ENCODE data around the gene NMB. TPM values are rescaled to one million over a fixed set of nuclear protein-coding genes. Genes with fewer than 3 reads are reported as not detected.
A peak's percentile ranks its signal among the peaks of the same experiment; 100 is the strongest.
"Not testable (repeated sequence)": the region's sequence is repeated elsewhere in the genome, so short reads cannot be mapped to it uniquely, and the experiment has no call there.

Gene NMB
- polyA plus RNA-seq, 3 donors, result 4.6 to 6.7 (median 5.3) TPM

DNA sequence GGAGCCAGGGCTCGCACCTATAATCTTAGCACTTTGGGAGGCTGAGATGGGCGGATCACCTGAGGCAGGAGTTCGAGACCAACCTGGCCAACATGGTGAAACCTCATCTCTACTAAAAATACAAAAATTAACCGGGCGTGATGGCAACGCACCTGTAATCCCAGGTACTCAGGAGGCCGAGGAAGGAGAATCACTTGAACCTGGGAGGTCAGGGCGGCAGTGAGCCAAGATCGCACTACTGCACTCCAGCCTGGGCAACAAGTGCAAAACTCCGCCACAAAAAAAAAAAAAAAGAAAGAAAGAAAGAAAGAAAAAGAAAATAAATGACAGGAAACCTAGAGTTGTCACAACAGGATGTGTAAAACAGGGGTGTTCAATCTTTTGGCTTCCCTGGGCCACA lies 3.0 kb upstream of the NMB start:
- DNase-seq (ENCODE audit: extremely low read depth in 1 of 11, low read depth in 9 of 11, low spot score in 4 of 11), result no peak

DNA sequence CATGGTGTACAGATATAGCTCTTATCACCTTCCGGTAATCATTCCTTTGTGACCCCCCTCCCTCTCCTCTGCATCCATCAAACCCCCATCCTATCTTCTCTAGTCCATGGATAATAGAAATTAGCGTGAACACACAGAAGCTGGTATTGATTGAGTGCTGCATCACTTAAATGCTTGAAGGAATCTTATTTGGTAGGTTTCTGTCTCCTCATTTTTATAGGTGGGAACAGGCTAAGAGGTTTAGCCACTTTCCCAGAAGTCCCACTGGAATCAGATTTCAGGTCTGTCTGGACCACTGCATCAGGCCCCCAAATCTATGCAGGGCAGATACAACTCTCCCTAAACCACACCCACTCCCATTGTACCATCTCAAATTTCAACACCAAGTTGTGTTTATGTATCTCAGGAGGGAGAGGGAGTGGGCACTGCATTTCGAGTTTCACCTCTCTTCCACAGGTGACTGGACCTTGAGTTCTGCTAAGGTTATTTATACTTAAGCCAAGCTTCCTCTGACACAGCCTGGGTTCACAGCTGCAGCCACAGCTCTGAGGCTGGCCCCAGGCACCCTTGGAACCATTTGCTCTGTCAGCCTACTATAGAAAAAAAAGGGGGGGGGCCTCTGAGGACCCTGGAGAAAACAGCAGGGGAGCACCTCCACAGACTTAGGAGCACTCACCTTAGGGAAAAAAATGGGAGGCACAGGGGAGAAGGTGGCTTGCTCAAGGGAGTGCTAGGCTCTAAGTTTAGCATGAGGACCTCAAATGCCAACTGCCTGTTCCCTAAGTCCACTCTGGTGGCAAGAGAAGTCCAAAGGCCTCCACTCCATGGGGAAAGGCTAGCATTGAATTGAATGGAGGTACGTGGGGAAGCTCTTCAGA lies 2.1 kb upstream of the NMB start:
- DNase-seq (ENCODE audit: extremely low read depth in 1 of 11, low read depth in 9 of 11, low spot score in 4 of 11), result peak in 2 of 11 donors; percentile 20 to 22

DNA sequence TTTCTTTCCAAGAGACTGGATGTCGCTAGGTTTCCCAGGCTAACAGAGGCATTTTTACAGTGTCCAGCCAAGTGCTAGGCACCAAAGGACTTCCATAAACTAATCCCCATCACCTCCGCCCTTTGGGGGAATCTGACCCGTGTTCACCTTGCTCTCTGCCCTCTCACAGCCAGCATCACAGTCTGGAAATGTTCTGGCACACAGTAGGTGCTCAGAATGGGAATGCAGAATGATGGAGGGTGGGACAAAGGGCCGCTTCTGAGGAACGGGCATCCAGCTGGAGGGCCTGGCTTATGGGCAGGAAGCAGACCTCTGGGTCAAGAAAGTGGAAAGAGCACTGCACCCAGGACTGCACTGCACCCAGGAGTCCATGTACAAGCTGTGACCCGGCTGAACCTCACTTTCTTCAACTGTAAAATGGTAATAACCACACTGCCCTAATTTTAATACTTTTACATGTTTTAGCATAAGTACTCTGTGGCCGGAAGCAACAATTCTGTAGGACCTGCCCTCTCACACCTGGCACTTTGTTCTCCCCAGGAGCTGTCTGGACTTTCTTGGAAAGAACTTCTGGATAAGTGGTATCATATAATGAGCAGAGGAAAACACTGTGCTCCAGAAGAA lies 901 bp upstream of the NMB start:
- no peak for DNase-seq (ENCODE audit: extremely low read depth in 1 of 11, low read depth in 9 of 11, low spot score in 4 of 11)

DNA sequence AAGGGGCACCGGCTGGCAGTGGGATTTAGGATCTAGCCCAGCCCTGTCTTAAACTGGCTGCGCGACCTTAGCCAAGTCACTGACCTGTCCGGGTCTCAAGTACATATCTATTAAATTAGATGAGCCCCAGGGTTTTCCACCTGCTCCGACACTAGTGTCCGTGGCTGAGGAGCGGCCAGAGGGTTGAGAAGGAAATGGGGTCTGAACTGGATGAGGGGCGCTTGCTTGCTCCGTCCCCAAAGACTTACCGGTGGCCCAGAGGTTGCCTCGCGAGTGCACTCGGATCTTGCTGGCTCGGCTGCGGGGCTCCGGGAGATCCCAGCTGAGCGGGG lies 285 bp downstream of the NMB start:
- no peak for DNase-seq (ENCODE audit: extremely low read depth in 1 of 11, low read depth in 9 of 11, low spot score in 4 of 11)

DNA sequence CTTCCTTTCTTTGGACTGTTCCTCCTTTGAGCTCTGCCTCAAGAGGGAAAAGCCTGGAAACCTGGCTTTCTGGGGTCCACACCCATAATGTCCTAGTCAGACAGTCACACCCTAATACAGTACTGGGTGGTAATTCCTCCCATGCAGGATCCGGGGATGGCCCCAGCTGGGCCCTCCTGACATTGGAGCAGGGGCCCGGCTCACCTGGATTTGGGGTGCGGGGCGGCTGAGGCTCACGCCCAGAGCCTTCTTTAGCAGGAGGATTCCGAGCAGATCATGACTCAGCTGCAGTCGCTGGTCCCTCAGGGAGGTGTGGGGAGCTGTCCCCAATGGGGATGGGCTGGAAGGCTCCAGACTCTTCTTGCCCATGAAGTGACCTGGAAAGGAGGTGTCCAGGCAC lies 1.0 kb downstream of the NMB start:
- no peak for DNase-seq (ENCODE audit: extremely low read depth in 1 of 11, low read depth in 9 of 11, low spot score in 4 of 11)

DNA sequence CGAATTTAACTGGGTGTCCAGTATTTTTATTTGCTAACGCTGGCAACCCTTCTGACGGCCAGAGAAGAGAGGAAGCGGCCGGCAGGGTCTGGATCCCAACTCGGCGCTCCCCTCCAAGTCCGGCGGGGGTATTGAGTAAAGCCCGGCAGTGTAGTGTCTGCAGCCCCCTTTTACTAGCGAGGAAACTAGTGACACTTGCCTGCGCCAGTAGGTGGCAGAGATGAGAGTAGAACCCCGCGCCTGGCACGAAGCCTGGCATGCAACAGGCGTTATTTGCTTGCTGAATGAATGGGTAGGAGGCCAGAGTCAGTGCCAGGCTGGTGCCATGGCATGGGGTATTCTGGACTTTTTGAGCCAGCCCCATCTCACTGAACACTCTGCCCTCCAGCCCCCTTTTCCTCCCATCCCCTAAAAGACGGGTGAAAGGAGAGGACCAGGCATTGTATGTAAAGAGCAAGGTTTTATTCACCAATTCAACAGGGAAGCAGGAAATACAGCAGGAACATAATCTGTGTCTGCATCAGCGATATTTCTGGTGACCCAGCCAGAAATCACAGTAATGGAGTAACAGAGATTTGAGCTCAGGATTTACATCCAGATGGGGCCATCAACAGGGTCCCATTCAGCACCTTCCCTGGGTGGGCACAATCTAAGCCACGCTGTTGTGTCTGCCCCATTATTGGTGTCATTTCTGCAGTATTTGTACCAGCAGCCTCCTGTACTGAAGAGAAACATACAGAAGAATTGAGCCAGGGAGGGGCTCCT lies 3.1 kb downstream of the NMB start:
- DNase-seq (ENCODE audit: extremely low read depth in 1 of 11, low read depth in 9 of 11, low spot score in 4 of 11), result peak in 6 of 11 donors; percentile 29 to 70 (median 57)

DNA sequence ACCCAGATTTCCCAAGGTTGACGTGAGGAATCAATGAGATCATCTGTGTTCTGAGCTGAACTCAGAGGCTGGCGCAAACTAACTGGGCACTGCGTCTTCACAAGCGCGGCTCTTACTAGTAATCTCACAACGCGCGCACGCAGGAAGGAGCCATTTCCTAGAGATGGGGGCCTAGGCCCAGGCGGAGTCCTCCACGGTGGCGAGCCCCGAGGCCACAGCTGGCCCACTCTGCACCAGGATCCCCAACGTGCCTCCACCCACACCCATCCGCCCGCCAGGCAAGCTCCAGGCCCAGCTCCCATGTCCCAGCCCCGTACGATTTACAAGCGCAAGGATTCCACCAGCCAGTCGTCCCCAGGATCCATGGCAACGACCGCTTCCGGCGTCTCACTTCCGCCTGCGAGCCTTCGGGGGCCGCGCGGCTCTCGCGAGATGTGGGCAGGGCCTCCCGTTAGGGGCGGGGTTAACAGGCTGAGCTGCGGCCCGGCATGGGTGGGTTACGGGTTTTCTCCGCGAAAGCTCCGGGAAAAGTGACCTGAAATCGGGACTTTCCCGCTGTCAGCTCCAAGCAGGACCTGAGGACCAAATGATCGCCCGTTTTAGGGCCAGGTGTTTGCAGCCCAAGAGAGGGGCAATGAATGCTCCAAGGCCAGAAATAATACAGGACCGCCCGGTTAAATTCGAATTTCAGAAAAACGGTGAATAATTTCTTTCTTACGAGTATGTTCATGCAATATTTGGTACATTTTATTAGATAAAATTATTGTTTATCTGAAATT lies 3.9 kb downstream of the NMB start, which contains the start of gene WDR73:
TSS of gene WDR73 (minus strand) at position 374 of the 779 bp plus-strand sequence. CDS start at position 365, 9 bp downstream.
- DNase-seq (ENCODE audit: extremely low read depth in 1 of 11, low read depth in 9 of 11, low spot score in 4 of 11), result peak; percentile 90 to 97 (median 96)

DNA sequence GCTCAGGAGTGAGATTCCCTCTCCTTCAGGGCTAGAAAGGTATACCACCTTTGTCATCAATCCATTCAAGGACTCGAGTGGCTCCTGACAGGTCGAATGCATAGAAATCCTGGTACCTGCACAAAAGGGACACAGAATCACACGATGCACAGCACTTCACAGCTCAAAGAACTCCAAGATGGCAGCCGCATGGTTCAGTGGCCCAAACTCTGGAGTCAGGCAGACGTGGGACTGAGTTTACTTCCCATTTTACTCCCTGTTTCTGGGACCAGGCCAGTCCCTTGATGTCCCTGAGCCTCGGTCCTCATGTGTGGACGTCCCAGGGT lies 4.5 kb downstream of the NMB start:
- no peak for DNase-seq (ENCODE audit: extremely low read depth in 1 of 11, low read depth in 9 of 11, low spot score in 4 of 11)

DNA sequence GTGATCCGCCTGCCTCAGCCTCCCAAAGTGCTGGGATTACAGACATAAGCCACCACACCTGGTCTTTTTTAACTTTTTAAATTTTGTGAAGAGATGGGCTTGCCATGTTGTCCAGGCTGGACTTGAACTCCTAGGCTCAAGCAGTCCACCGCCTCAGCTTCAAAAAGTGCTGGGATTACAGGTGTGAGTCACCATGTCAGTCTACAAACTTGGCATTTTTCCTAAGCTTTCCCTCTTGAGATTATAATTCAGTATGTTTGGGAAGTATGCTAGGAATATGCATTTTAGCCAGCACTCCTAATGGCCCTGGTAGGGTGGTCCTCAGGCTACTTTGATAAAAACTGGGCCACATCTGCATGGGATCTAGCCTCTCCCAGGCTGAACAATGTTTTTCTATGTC lies 8.3 kb downstream of the NMB start:
- DNase-seq (ENCODE audit: extremely low read depth in 1 of 11, low read depth in 9 of 11, low spot score in 4 of 11), result no peak

DNA sequence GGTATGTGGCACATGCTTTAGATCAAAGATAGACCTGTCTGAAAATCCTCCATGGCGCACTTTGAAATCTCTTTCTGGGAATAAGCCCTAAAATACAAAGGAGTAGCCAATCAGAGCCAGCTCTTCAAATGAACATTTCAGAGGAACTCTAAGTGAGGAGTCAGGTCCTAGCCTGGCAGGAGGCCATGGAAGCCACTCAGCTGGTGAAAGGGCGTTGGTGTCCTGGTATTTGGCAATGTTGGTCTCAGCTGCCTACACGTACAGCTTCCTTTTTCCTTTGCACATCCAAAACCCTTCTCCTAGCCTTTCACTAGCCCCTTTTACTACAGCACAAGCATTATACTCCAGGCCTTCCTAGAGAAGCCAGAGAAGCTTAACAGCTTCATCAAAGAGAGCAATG lies 9.5 kb downstream of the NMB start:
- no peak for DNase-seq (ENCODE audit: extremely low read depth in 1 of 11, low read depth in 9 of 11, low spot score in 4 of 11)

DNA sequence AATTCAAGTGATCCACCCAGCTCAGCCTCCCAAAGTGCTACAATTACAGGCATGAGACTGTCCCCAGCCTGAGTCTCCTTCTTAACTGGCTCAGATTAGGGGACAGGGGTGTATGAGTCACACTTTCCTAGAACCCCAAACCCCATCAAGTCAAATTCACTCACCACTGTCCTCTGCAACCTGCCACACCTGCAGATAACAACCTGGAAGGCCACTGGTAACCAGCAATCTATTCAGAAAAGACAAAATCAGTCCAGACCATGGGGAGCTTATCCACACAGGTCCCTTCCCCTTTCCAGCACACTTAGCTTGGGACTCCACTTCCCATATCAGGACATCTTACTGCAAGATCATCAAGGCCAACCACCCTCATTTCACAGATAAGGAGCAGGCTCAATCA lies 10.3 kb downstream of the NMB start:
- DNase-seq (ENCODE audit: extremely low read depth in 1 of 11, low read depth in 9 of 11, low spot score in 4 of 11), result no peak

DNA sequence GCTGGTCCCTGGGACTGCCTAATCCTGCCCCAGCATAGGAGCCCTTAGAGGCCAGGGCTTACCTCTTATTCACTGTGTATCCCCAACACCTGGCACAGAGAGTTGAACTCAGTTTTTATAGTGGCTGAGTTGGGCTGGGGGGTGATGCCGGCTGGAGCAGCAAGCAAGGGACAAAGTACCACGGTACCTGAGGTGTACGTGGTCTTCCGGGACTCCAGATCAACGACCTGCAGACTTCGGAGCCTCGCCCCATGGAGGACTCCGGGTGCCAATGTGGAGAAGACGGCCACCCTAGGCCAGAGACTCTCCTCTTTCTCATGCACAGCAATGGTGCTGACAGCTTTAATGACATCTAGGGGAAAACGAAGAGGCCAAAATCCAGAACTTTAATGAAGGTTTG lies 12.0 kb downstream of the NMB start:
- no peak for DNase-seq (ENCODE audit: extremely low read depth in 1 of 11, low read depth in 9 of 11, low spot score in 4 of 11)

DNA sequence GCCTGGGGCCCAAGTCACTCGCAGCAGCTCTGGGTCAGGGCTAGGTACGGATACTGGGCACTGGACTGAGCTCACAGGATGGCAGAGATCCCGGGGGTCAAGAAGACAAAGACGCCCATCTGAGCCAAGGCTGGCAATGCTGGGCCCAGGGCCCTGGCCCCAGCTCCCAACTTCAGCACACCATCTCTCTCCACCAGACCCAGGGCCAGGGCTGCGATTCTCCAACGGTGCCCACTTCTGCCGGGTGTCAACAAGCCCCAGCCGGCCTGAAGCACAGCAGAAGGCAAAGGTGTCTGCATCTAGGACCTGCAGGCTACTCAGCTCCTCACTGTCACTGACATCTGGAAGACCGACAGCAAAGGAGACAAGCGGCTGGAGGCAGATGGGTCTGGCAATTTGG lies 12.5 kb downstream of the NMB start:
- DNase-seq (ENCODE audit: extremely low read depth in 1 of 11, low read depth in 9 of 11, low spot score in 4 of 11), result no peak

DNA sequence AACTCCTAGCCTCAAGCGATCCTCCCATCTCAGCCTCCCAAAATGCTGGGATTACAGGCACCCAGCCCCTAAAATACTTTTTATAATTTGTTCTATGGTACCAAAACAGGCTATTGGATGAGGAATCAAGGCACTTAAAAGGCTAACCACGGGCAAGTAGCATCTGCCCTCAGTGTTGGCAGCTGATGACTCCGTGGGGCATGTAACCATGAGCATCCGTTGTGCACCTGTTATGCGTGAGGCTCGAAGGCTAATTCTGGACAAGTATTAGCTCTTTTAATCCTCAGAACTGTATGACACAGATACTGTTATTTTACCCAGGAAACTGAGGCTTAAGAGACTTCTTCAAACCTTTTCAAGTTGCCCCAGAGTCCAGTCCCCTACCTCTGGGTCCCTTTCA lies 14.2 kb downstream of the NMB start:
- no peak for DNase-seq (ENCODE audit: extremely low read depth in 1 of 11, low read depth in 9 of 11, low spot score in 4 of 11)

DNA sequence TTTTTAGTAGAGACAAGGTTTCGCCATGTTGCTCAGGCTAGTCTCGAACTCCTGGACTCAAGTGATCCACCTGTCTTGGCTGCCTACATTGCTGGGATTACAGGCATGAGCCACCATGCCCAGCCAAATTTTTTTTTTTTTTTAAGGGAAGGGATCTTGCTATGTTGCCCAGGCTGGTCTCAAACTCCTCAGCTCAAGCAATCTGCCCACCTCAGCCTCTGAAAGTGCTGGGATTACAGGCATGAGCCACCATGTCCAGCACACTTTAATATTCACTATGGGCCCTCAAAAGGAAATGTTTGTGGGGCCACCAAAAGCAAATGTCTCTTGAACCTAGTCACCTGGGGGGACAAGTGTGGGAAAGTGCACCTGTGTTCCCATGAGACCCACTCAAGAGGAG lies 15.4 kb downstream of the NMB start:
- DNase-seq (ENCODE audit: extremely low read depth in 1 of 11, low read depth in 9 of 11, low spot score in 4 of 11), result not testable (repeated sequence)

DNA sequence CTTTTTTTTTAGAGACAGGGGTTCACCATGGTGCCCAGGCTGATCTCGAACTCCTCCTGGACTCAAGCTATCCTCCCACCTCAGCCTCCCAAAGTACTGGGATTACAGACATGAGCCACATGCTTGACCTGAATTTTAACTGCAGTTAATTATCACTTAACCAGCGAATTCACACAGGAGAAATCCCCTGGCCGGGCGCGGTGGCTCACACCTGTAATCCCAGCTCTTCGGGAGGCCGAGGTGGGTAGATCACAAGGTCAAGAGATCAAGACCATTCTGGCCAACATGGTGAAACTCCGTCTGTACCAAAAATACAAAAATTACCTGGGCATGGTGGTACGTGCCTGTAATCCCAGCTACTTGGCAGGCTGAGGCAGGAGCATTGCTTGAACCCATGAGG lies 16.1 kb downstream of the NMB start:
- not testable (repeated sequence) for DNase-seq (ENCODE audit: extremely low read depth in 1 of 11, low read depth in 9 of 11, low spot score in 4 of 11)

DNA sequence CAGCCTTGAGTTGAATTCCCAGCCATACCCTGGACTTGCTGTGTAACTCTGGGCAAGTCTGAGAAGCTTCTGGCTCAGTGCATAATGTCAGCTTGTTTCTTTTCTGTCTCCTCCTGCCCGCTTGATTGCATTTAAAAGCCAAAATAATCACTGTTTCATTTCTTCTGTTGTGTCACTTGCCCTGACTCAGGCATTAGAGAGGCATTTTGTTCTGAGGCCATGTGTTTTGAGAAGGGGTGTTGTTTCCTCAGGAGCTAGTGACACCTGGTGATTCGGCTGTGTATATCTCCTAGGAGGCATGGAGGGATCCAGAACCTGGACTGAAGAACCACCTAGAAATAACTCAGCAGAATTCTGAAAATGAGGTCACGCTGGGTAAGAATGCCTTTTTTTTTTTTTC lies 19.9 kb downstream of the NMB start:
- no peak for DNase-seq (ENCODE audit: extremely low read depth in 1 of 11, low read depth in 9 of 11, low spot score in 4 of 11)

DNA sequence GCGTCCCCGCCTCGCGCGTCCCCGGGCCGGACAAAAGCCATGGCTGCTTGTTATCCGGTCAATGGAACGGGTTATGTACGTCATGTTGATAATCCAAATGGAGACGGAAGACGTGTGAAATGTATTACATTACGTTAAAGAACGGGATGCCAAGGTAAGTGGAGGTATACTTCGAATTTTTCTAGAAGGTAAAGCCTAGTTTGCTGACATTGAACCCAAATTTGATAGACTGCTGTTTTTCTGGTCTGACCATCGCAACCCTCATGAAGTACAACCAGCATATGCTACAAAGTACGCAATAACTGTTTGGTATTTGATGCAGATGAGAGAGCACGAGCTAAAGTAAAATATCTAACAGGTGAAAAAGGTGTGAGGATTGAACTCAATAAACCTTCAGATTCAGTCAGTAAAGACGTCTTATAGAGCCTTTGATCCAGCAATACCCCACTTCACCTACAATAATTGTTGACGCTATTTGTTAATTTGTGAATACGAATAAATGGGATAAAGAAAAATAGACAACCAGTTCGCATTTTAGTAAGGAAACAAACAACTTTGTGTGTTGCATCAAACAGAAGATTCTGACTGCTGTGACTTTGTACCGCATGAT lies 23.7 kb downstream of the NMB start:
- no peak for DNase-seq (ENCODE audit: extremely low read depth in 1 of 11, low read depth in 9 of 11, low spot score in 4 of 11)

All from renal cortex interstitium (tissue), 11 donors.